Stimulated activated CD4-positive, alpha-beta T cell treated with anti-CD3 and anti-CD28 coated beads, Interleukin-1b, Interleukin-23, amount 100 ng/mL, for 1 hour (primary cell): ENCODE measurements around the gene CSNK2A3.

ENCODE experiments used
- DNase-seq, 2 donors: peaks; one replicate each; pipeline ENCODE4 v3.0.0-alpha.2; 2020; ENCODE audit warnings: low read depth in 2 of 2

The CSNK2A3 gene

GRCh38 chr11:11336664-11337063, 16.4 kb downstream of the CSNK2A3 start:
- DNase-seq, result no peak

GRCh38 chr11:11335043-11335442, 18.0 kb downstream of the CSNK2A3 start:
- no peak for DNase-seq

- DNase-seq, result no peak
Measured at GRCh38 chr11:11334607-11335006, 18.4 kb downstream of the CSNK2A3 start.

- no peak for DNase-seq
Measured at GRCh38 chr11:11332141-11332710, 20.8 kb downstream of the CSNK2A3 start.

- no peak for DNase-seq
Measured at GRCh38 chr11:11329062-11329806, 23.8 kb downstream of the CSNK2A3 start.

GRCh38 chr11:11324090-11324489, 29.0 kb downstream of the CSNK2A3 start:
- DNase-seq, result no peak

GRCh38 chr11:11322101-11322500, 30.9 kb downstream of the CSNK2A3 start:
- DNase-seq, result no peak

- no peak for DNase-seq
Measured at GRCh38 chr11:11320825-11321224, 32.2 kb downstream of the CSNK2A3 start.

GRCh38 chr11:11318961-11319360, 34.1 kb downstream of the CSNK2A3 start:
- DNase-seq, result no peak

GRCh38 chr11:11318461-11318860, 34.6 kb downstream of the CSNK2A3 start:
- no peak for DNase-seq

GRCh38 chr11:11316651-11317230, 36.3 kb downstream of the CSNK2A3 start:
- DNase-seq, result no peak

GRCh38 chr11:11313902-11314692, 39.0 kb downstream of the CSNK2A3 start:
- DNase-seq, result no peak

GRCh38 chr11:11313426-11313825, 39.6 kb downstream of the CSNK2A3 start:
- no peak for DNase-seq

- DNase-seq, result no peak
Measured at GRCh38 chr11:11312738-11313137, 40.3 kb downstream of the CSNK2A3 start.

- DNase-seq, result no peak
Measured at GRCh38 chr11:11311169-11311568, 41.9 kb downstream of the CSNK2A3 start.

- no peak for DNase-seq
Measured at GRCh38 chr11:11309906-11310305, 43.1 kb downstream of the CSNK2A3 start.

- no peak for DNase-seq
Measured at GRCh38 chr11:11308249-11308648, 44.8 kb downstream of the CSNK2A3 start.

- no peak for DNase-seq
Measured at GRCh38 chr11:11306855-11307254, 46.2 kb downstream of the CSNK2A3 start.

GRCh38 chr11:11304550-11304949, 48.5 kb downstream of the CSNK2A3 start:
- DNase-seq, result no peak

GRCh38 chr11:11302565-11302964, 50.5 kb downstream of the CSNK2A3 start:
- no peak for DNase-seq
